MM.1S (cell line): ENCODE data around the gene TWSG1.
A peak's percentile ranks its signal among the peaks of the same experiment; 100 is the strongest.

Source experiments
- DNase-seq: peaks from one replicate; pipeline ENCODE4 v3.0.0-alpha.2; 2015
- H2AFZ ChIP-seq: fragments of 300-600 bp; sonication (generic); 2 replicates; pipeline ENCODE4 v1.6.0; 2016; ENCODE audit warnings: antibody characterized with exemption, low read length
- H3F3A ChIP-seq: fragments of 300-600 bp; sonication (generic); 2 replicates; pipeline ENCODE4 v1.6.1; 2016; ENCODE audit warnings: mild to moderate bottlenecking, antibody characterized with exemption, low read length, moderate library complexity, mixed read lengths; ENCODE audit not compliant: insufficient read depth
- H3K27ac ChIP-seq: fragments of 300-600 bp; sonication (generic); 2 replicates; pipeline ENCODE4 v1.5.1; 2016; ENCODE audit warnings: mild to moderate bottlenecking, low read length
- H3K27me3 ChIP-seq: fragments of 300-600 bp; sonication (generic); replicated peaks from 2 replicates; pipeline ENCODE4 v1.6.0; 2016; ENCODE audit warnings: low read length; ENCODE audit not compliant: insufficient read depth
- H3K36me3 ChIP-seq: fragments of 300-600 bp; sonication (generic); replicated peaks from 2 replicates; pipeline ENCODE4 v1.6.1; 2016; ENCODE audit warnings: mild to moderate bottlenecking, low read length, mixed read lengths; ENCODE audit not compliant: insufficient read depth
- H3K4me1 ChIP-seq: fragments of 300-600 bp; sonication (generic); 2 replicates; pipeline ENCODE4 v1.6.1; 2016; ENCODE audit warnings: low read length, mixed read lengths
- H3K4me2 ChIP-seq: fragments of 300-600 bp; sonication (generic); 2 replicates; pipeline ENCODE4 v1.6.0; 2016; ENCODE audit warnings: low read depth, low read length
- H3K4me3 ChIP-seq: fragments of 300-600 bp; sonication (generic); 2 replicates; pipeline ENCODE4 v1.5.1; 2016; ENCODE audit warnings: low read length, mixed read lengths
- H3K79me2 ChIP-seq: fragments of 300-600 bp; sonication (generic); 2 replicates; pipeline ENCODE4 v1.6.1; 2016; ENCODE audit warnings: mixed run types, low read length, mixed read lengths
- H3K9ac ChIP-seq: fragments of 300-600 bp; sonication (generic); 2 replicates; pipeline ENCODE4 v1.6.1; 2016; ENCODE audit warnings: low read length, mixed read lengths
- H3K9me2 ChIP-seq: fragments of 300-600 bp; sonication (generic); replicated peaks from 2 replicates; pipeline ENCODE4 v1.6.1; 2016; ENCODE audit warnings: mild to moderate bottlenecking, low read length, mixed read lengths; ENCODE audit not compliant: insufficient read depth
- H3K9me3 ChIP-seq: fragments of 300-600 bp; sonication (generic); replicated peaks from 2 replicates; pipeline ENCODE4 v1.6.1; 2016; ENCODE audit warnings: mild to moderate bottlenecking, low read length, mixed read lengths; ENCODE audit not compliant: insufficient read depth
- H4K20me1 ChIP-seq: fragments of 300-600 bp; sonication (generic); 2 replicates; pipeline ENCODE4 v1.6.1; 2016; ENCODE audit warnings: mild to moderate bottlenecking, low read length, moderate library complexity, mixed read lengths; ENCODE audit not compliant: insufficient read depth
- CTCF ChIP-seq: fragments of 300-600 bp; sonication (generic); IDR thresholded peaks from 2 replicates; pipeline ENCODE4 v1.5.1; 2016; ENCODE audit warnings: antibody characterized with exemption, low read length, mixed read lengths
- EZH2 ChIP-seq: fragments of 300-600 bp; sonication (generic); optimal IDR thresholded peaks from 2 replicates; pipeline ENCODE3; 2017; ENCODE audit warnings: low read depth, mild to moderate bottlenecking, antibody characterized with exemption, low read length, mixed read lengths
- EZH2phosphoT487 ChIP-seq: fragments of 300-600 bp; sonication (generic); IDR thresholded peaks from 2 replicates; pipeline ENCODE4 v1.6.1; 2018; ENCODE audit warnings: antibody characterized with exemption, low read length

TWSG1 gene

GRCh38 chr18:9334329-9334972 is at the start of gene TWSG1:
TSS of gene TWSG1 (plus strand) at chr18:9334773. CDS start at chr18:9337230, 2,457 bp downstream.
- Histone ChIP-seq H3K36me3 (no peaks in the 10 kb centered on the region), H3K9me3 (no peaks in the 10 kb centered on the region), H3F3A (0 out of 2 replicates have a peak, but pooled peaks cover 4% of the 10 kb centered on the region), H3K4me2 (peak within 1 kb of the TSS; percentile 84), H3K79me2 (peaks cover 38% of the 10 kb centered on the region), H3K9me2 (no peaks in the 10 kb centered on the region), H3K9ac (peak within 1 kb of the TSS; percentile 76), H4K20me1 (no peaks in the 10 kb centered on the region), H3K4me3 (peak within 1 kb of the TSS; percentile 83), H3K27me3 (no peaks in the 10 kb centered on the region), H3K27ac (peak within 1 kb of the TSS; percentile 21; the same call in 1 of the 2 replicates), H3K4me1 (peaks cover 8% of the 10 kb centered on the region; the same call in 1 of the 2 replicates), H2AFZ (peak within 1 kb of the TSS; percentile 80)
- DNase-seq = peak; percentile 94
- TF ChIP-seq CTCF = peak; percentile 10
- no peak for TF ChIP-seq EZH2
- no peak for TF ChIP-seq EZH2phosphoT487

- Histone ChIP-seq H3K4me2 (no peak overlapping the region), H3K27ac (no peak overlapping the region), H3K79me2 (no peaks in the 10 kb centered on the region), H3K36me3 (no peaks in the 10 kb centered on the region; the same call in 1 of the 2 replicates), H3K27me3 (no peaks in the 10 kb centered on the region), H3K9ac (no peak overlapping the region), H4K20me1 (no peaks in the 10 kb centered on the region; the same call in 1 of the 2 replicates), H3K4me1 (no peaks in the 10 kb centered on the region), H3K9me2 (no peaks in the 10 kb centered on the region), H3F3A (peaks cover 48% of the 10 kb centered on the region), H3K9me3 (no peaks in the 10 kb centered on the region), H2AFZ (no peak overlapping the region), H3K4me3 (no peak overlapping the region)
- TF ChIP-seq CTCF = no peak
- no peak for TF ChIP-seq EZH2
- no peak for TF ChIP-seq EZH2phosphoT487
- no peak for DNase-seq
Measured at GRCh38 chr18:9285604-9286003, 49.0 kb upstream of the TWSG1 start.

GRCh38 chr18:9287036-9287435 is 47.5 kb upstream of the TWSG1 start:
- Histone ChIP-seq H3K36me3 (no peaks in the 10 kb centered on the region), H3K4me2 (no peak overlapping the region), H3K9me2 (no peaks in the 10 kb centered on the region), H3K4me1 (no peaks in the 10 kb centered on the region), H3K9me3 (no peaks in the 10 kb centered on the region), H3K9ac (no peak overlapping the region), H3K27me3 (no peaks in the 10 kb centered on the region), H3K4me3 (no peak overlapping the region), H3K79me2 (no peaks in the 10 kb centered on the region), H4K20me1 (no peaks in the 10 kb centered on the region; the same call in 1 of the 2 replicates), H3F3A (peaks cover 34% of the 10 kb centered on the region), H3K27ac (no peak overlapping the region), H2AFZ (no peak overlapping the region)
- TF ChIP-seq CTCF (no peak), EZH2phosphoT487 (no peak)
- DNase-seq = no peak
